Stimulated activated CD8-positive, alpha-beta memory T cell treated with anti-CD3 and anti-CD28 coated beads, Interleukin-12 subunit alpha, Interleukin-12 subunit beta, amount 100 ng/mL, for 24 hours (primary cell): ENCODE measurements around the gene PLA2G2D.

Experiments
- DNase-seq: peaks from one replicate; pipeline ENCODE4 v3.0.0-alpha.2; 2020; ENCODE audit errors: extremely low read depth

PLA2G2D gene

DNA sequence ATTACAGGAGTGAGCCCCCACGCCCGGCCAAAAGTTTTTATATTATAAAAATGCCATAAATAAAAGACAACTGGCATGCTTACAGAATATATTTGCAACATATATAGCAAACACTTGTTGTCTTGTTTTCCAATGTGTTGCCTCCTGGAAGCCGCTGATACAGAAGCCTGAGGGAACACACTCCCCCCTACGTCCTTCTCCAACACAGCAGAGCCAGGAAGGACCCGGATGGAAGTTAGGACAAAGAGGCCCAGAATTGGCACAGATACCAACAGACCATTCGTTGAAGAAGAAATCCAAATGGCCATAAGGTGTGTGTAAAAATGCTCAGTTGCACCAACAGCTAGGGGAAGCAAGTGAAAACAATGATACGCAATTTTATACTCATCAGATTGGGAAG lies 50.6 kb downstream of the PLA2G2D start:
- DNase-seq = no peak

DNA sequence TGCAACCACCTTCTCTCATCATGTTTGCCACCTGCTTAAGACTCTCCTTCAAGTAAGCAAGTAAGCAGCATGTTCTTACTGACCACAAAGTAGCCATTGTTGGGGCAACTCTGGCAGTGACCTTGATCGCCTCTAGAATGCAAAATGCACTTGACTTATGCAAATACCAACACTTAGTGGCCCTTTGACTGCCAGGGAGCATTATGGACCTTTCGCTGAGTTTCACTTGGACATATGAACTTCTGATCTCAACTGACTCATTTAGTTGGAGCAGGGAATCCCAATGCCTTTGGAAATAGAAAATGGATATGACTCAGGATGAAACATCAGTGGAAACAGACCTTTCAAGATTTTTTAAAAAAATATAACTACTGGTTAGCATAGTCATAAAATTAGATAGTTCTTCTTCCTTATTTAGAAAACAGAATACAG lies 55.5 kb downstream of the PLA2G2D start:
- no peak for DNase-seq
